GM19452 (cell line): ENCODE data around the gene ZFPM1.
A peak's percentile ranks its signal among the peaks of the same experiment; 100 is the strongest.

Source experiments
- ATAC-seq: cut with Tn5 transposase; IDR thresholded peaks from one replicate; pipeline ENCODE4 v1.9.1; 2021; ENCODE audit not compliant: unreplicated experiment

The ZFPM1 gene

GRCh38 chr16:88417684-88418476, 35.2 kb upstream of the ZFPM1 start:
- no peak for ATAC-seq

- no peak for ATAC-seq
Observed at GRCh38 chr16:88418869-88419268, 34.2 kb upstream of the ZFPM1 start.

- no peak for ATAC-seq
Observed at GRCh38 chr16:88419790-88420189, 33.3 kb upstream of the ZFPM1 start.

GRCh38 chr16:88420496-88420895, 32.6 kb upstream of the ZFPM1 start:
- ATAC-seq = no peak

DNA sequence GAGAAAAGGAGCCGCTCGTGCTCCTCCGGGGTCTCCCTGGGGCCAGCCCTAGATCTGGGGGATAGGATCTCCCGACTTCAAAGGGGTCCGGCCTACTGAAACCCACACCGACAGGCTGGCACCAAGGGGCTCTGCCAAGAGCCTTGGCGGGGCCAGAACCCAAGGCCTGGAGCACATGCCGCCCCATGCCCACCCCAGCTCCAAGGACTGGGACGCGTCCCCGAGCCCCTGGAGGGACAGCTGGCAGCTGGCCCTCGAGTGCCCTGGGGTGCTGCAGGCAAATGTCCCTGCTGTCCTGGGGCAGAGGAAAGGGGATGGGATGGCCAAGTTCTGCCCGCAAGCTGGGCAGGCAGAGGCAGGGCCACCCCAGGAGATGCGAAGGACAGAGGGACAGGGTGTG, 31.8 kb upstream of the ZFPM1 start:
- no peak for ATAC-seq

DNA sequence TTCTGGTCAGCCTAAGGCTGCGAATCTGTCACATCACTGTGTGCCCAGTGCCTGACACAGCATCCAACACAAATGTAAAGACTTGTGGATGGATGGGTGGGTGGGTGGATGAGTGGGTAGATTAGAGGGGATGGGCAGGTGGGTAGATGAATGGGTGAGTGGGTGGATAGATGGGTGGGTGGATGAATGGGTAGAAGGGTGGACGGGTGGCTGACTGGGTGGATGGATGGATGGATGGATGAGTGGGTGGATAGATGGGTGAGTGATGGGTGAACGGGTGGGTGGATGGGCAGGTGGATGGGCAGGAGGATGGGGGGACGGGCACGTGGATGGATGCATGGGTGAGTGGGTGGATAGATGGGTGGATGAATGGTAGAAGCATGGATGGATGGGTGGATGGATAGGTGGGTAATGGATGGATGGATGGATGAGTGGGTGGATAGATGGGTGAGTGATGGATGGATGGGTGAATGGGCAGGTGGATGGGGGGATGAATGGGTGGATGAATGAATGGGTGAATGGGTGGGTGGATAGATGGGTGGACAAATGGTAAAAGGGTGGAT, 31.1 kb upstream of the ZFPM1 start:
- ATAC-seq = no peak

GRCh38 chr16:88422733-88423447, 30.2 kb upstream of the ZFPM1 start:
- ATAC-seq = no peak

DNA sequence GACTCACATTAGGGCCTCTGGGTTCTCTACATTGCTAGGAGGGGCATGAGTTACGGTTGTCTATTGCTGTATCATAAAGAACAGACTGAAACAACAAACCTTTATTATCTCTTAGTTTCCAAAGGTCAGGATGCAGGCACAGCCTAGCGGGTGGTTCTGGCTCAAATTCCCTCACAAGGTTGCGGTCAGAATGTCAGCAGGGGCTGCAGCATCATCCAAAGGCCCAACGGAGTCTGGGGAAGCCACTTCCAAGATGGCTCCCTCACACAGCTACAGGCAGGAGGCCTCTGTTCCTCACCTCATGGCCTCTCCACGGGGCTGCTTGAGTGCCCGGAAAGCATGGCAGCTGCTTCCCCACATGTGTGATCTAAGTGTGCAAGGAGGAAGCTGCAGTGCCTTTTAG, 29.6 kb upstream of the ZFPM1 start:
- no peak for ATAC-seq

GRCh38 chr16:88424587-88425235, 28.4 kb upstream of the ZFPM1 start:
- no peak for ATAC-seq

DNA sequence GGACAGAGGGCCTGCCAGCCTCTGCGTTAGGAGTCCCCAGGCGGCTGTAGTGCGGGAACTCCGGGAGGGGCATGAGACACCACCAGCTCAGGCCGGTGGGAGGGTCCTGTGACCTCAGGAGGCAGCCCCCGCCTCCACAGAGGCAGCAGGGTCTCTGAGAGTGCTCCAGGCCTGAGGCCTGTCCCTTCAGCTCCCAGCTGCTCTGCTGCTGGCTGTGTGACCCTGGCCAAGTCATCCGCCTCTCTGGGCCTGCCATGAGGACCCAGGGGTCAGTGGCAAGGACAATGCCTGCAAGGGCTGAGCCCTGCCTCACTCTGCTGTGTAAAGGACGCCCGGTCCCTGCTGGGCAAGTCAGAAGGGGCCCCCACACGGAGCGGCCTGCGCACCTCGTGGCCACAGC, 27.1 kb upstream of the ZFPM1 start:
- ATAC-seq = no peak

- no peak for ATAC-seq
Observed at GRCh38 chr16:88427376-88427775, 25.7 kb upstream of the ZFPM1 start.

GRCh38 chr16:88428156-88428555, 24.9 kb upstream of the ZFPM1 start:
- no peak for ATAC-seq

DNA sequence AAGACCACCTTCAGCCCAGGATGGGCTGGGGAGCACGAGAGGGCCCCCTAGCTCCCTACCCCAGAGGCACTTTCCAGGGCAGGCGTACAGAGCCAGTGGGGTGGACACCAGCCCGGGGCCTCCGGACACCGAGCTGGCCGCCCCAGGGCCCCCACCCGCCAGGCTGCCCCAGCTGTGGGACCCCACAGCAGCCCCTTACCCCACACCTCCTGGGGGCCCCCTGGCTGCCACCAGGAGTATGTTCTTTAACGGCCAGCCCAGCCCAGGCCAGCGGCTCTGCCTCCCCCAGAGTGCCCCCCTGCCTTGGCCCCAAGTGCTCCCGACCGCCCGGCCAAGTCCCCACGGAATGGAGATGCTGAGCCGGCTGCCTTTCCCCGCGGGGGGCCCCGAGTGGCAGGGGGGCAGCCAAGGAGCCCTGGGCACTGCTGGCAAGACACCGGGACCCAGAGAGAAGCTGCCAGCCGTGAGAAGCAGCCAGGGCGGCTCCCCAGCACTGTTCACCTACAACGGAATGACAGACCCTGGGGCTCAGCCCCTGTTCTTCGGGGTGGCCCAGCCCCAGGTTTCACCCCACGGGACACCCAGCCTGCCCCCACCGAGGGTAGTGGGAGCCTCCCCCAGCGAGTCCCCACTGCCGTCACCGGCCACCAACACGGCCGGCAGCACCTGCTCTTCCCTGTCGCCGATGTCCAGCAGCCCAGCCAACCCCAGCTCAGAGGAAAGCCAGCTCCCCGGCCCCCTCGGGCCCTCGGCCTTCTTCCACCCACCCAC, 24.3 kb upstream of the ZFPM1 start:
- no peak for ATAC-seq

GRCh38 chr16:88429387-88430184, 23.5 kb upstream of the ZFPM1 start:
- ATAC-seq = no peak

- ATAC-seq = peak; percentile 28
Observed at GRCh38 chr16:88430185-88430523, 22.9 kb upstream of the ZFPM1 start.

DNA sequence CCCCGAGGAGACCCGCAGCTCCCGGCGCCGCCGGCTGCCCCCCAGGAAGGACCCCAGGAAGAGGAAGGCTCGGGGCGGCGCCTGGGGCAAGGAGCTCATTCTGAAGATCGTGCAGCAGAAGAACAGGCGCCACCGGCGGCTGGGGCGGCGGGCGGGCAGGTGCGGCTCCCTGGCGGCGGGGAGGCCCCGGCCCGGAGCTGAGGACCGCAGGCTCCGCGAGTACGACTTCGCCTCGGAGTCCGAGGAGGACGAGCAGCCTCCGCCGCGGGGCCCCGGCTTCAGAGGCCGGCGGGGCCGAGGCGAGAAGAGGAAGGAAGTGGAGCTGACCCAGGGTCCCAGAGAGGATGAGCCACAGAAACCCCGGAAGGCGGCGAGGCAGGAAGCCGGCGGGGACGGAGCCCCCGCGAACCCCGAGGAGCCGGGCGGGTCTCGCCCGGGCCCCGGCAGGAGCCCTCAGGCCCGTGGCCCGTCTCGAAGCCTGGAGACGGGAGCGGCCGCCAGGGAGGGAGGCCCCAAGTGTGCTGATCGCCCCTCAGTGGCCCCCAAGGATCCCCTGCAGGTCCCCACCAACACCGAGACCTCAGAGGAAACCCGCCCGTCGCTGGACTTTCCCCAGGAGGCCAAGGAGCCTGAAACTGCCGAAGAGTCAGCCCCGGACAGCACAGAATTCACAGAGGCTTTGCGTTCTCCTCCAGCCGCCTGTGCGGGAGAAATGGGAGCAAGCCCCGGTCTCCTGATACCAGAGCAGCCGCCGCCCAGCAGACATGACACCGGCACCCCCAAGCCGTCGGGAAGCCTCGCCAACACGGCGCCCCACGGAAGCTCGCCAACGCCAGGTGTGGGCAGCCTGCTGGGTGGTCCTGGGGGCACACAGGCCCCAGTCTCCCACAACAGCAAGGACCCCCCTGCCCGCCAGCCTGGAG, 22.3 kb upstream of the ZFPM1 start:
- peak; percentile 57 for ATAC-seq

DNA sequence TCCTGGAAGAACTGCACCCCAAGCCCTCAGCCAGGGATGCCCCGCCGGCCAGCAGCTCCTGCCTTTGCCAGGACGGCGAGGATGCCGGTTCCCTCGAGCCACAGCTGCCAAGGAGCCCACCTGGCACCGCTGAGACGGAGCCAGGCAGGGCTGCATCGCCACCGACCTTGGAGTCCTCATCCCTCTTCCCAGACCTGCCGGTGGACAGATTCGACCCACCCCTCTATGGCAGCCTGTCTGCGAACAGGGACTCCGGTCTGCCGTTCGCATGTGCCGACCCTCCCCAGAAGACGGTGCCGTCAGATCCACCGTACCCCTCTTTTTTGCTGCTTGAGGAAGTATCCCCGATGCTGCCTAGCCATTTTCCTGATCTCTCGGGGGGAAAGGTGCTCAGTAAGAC, 21.4 kb upstream of the ZFPM1 start:
- no peak for ATAC-seq

GRCh38 chr16:88432174-88432573, 20.9 kb upstream of the ZFPM1 start:
- ATAC-seq = no peak

DNA sequence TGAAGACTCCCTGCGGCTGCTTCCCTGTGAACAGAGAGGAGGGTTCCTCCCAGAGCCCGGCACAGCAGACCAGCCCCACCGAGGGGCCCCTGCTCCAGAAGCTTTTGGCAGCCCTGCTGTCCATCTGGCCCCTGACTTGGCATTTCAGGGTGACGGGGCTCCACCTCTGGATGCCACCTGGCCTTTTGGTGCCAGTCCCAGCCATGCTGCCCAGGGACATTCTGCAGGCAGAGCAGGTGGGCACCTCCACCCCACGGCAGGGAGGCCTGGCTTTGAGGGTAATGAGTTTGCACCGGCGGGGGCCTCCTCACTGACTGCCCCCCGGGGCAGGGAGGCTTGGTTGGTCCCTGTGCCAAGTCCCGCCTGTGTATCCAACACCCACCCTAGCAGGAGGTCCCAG, 20.3 kb upstream of the ZFPM1 start:
- ATAC-seq = no peak
